NB4 (cell line): ENCODE data around the gene STIP1.
A peak's percentile ranks its signal among the peaks of the same experiment; 100 is the strongest.

ENCODE experiments used
- DNase-seq: peaks from one replicate; pipeline ENCODE4 v3.0.0; 2010; ENCODE audit warnings: low read depth
- H3K4me3 ChIP-seq: one replicate; pipeline ENCODE4 v1.5.1; 2011; ENCODE audit warnings: mild to moderate bottlenecking, low read depth, low read length, moderate library complexity
- CTCF ChIP-seq: IDR thresholded peaks from one replicate; pipeline ENCODE4 v1.5.1; 2012; ENCODE audit warnings: low read depth, low read length
- MYC ChIP-seq: IDR thresholded peaks from 2 replicates; pipeline ENCODE4 v1.6.1; 2011; ENCODE audit warnings: low read depth, low read length
- POLR2A ChIP-seq: IDR thresholded peaks from 2 replicates; pipeline ENCODE4 v1.6.1; 2011; ENCODE audit warnings: mild to moderate bottlenecking; ENCODE audit not compliant: insufficient read length; ENCODE audit errors: extremely low read depth
- TF ChIP-seq, protein P1 (sequence below): IDR thresholded peaks from 2 replicates; pipeline ENCODE4 v1.6.1; 2011; ENCODE audit warnings: low read depth, low read length

The STIP1 gene

GRCh38 chr11:64178951-64179639, 6.9 kb upstream of the STIP1 start:
- DNase-seq: no peak
- H3K4me3 ChIP-seq: no peak overlapping the region
- TF ChIP-seq POLR2A (no peak), CTCF (no peak), MYC (no peak)
- TF ChIP-seq, protein P1, sequence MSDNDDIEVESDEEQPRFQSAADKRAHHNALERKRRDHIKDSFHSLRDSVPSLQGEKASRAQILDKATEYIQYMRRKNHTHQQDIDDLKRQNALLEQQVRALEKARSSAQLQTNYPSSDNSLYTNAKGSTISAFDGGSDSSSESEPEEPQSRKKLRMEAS: no peak

- no peak for DNase-seq
- peak overlapping the region; percentile 47 for H3K4me3 ChIP-seq
- TF ChIP-seq CTCF (no peak), MYC (no peak), POLR2A (no peak)
- TF ChIP-seq, protein P1: no peak
These were observed 5.1 kb upstream of the STIP1 start for GRCh38 chr11:64180891-64181290.

DNA sequence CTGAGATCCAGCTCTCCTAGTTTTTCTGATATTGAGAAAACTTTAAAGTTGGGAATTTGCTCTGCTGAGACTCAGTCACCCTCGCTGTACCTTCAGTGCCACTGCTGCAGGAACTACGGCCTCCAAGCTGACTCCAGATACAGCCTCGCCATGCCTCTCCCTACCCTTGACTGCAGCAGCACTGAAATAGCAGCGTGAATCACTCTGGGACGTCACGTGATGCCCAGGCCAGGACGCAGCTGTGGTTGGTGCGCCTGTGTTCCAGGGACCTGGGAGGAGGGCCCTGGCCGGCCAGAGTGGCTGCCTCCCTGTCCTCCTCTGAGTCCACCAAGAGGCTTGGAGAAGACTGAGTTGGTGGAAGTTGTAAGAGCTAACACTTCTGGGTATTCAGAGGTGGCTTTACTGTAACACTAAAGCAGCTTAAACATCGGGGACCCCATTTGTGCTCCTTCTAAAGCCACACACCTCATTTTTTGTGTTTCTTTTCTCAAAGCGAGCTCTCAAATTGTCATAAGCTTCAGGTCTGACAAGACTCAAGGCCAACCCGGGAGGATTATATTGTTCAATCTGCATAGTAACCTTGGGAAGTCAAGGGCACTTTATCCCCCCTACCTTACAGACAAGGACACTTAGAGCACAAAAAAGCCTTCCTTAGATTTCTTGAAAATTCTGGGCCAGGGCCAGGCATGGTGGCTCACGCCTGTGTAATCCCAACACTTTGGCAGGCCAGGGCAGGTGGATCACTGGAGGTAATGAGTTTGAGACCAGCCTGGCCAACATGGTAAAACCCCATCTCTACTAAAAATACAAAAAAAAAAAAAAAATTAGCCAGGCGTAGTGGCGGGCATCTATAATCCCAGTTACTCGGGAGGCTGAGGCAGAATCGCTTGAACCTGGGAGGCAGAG, 4.2 kb upstream of the STIP1 start:
- TF ChIP-seq POLR2A (peak; percentile 81), MYC (peak; percentile 68), CTCF (no peak)
- TF ChIP-seq, protein P1: peak; percentile 98
- peak overlapping the region; percentile 47 for H3K4me3 ChIP-seq
- DNase-seq: peak; percentile 96

DNA sequence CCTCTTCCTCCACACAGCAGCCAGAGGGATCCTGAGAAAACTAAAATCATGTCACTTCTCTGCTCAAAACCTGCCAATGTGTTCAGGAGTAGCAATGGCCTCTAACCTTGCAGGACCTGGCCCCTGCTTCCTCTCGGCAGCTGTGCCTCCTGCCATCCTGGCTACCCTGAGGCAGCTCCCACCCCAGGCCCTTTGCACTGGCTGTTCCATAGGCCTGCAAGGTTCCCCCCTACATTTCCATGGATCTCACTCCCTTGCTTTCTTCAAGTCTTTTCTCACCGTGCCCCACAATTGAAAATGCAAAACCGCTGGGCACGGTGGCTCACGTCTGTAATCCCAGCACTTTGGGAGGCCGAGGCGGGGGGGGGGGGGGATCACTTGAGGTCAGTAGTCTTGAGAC, 2.1 kb upstream of the STIP1 start:
- no peak for DNase-seq
- peak overlapping the region; percentile 79 for H3K4me3 ChIP-seq
- TF ChIP-seq CTCF: no peak
- no peak for TF ChIP-seq POLR2A
- no peak for TF ChIP-seq MYC
- TF ChIP-seq, protein P1: no peak

DNA sequence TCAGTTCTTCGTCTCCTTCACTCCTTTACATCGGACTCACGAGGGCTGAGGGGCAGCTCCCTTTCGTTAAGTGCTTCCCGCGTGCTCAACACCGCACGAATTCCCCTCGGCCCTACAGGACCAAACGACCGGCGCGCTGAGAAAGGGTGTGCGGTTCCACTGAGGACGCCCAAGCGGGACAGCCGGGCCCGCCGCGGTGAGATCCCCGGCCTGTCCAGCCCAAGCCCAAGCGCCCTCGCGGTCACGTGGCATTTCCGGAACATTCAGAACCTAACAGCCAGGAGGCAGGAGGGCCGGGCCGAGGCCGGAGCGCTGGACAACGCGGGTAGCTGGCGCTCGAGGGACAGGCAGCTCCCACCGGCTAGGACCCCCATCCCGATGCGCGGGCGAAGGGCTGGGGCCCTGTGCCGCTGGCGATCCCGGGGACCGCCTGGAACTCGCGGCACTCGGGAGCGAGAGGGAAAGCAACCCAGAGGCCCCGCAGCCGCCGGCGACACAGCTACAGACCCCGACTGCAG, 737 bp upstream of the STIP1 start:
- no peak for DNase-seq
- peak overlapping the region; percentile 79 for H3K4me3 ChIP-seq
- TF ChIP-seq, protein P1: peak; percentile 93
- TF ChIP-seq MYC (peak; percentile 82), CTCF (no peak), POLR2A (peak; percentile 96)
